ENCODE data around the gene PRKCD.

Gene PRKCD

DNA sequence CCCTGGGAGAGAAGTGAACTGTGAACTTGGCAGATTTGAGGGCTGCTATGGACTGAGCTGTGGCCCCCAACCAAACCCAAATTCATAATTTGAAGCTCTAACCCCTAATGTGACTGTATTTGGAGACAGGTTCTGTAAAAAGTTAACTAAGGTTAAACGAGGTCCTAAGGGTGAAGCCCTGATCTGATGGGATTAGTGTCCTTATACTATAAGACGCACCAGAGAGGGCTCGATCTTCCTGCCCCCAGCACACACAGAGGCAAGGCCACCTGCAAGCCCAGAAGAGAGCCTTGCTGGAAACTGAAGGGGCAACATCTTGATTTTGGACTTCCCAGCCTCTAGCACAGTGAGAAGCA, 60.8 kb downstream of the PRKCD start:
- no peak for DNase-seq

DNA sequence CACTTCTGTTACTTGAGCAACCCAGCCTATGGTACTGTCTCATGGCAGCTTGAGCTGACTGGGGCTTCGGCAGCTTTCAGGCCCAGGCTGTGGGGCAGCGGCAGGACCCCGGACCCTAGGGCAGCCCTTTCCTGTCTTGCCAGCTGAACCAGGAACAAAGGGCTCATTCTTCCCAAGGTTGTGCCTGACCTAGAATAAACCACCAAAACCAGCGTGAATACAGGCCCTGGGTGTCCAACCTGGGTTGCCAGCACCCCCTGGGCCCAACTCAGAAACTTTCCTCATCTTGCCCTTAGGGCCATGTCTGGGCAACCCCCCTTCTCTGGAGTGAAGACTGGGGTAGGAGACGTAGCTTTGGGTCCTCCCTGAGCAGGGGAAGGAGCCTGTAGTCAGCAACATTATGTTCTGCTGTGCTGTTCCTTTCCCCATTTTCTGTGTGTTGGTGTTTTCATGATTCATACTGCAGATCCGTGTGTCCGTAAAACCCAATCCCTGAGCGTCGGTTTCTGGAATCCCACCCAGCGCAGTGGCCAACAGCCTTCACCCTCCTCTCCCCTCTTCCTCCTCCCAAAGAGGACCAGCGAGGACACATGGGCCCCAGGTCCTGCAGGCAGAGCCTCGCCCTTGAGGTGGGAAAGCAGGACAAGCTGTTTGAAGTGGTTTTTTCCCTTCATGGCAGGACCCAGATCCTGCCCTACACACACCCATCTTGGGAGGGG, 61.3 kb downstream of the PRKCD start:
- DNase-seq, result no peak

DNA sequence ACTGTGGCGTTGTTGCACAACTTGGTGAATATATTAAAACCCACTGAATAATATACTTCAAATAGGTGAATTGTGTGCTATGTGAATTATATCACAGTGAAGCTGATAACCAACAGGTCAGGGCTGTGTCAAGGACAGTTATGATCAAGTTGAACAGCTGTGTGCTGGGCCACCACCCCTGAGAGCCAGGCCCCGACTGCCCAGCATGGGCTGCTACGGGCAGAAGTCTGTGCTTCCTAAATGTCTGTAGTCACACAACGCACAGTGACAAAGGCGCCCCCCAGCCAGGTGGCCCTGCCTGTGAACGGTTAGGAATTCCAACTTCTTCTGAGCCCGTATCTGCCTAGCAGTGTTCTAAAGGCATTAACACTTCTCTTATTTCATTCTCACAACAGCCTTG, 62.0 kb downstream of the PRKCD start:
- DNase-seq, result no peak

DNA sequence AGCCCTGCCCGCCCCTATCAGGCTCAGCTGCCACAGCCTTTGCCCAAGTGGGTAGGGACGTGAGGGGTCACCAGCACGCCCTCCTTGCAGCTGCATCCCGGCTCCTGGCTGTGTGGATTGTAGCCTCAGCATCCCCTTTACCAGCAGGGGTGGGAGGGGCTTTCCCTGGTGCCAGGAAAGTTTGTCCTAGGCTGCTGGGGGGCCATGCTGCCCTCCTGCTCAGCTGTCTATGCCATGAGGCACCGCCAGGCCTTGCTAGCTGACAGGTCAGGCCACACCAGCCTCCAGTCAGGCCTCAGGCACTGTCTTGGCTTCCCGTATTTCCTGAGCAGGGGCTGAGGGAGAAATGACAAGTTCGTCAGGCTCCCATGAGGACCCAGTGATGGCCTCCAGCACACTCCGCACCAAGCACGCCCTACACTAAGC, 62.5 kb downstream of the PRKCD start:
- no peak for DNase-seq

DNA sequence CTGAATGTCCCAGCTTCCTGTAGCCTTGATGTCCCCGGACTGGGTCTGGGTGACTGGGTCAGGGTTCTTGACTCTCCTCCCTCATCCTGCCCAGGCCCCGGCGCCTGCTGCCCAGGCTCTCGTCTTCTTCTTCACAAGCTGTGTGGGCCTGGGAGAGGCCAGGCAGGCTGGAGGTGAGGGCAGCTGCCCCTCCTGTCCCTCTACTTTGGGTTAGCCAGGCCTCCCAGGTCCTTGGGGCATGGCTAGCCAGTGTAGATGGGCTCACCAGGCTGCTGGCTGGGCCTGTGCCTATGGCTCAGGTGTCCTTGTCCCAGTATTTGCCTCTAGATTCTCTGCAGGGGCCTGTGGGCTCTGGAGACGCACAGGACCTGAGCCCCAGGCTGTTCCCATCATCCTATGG, 63.0 kb downstream of the PRKCD start:
- DNase-seq, result no peak

DNA sequence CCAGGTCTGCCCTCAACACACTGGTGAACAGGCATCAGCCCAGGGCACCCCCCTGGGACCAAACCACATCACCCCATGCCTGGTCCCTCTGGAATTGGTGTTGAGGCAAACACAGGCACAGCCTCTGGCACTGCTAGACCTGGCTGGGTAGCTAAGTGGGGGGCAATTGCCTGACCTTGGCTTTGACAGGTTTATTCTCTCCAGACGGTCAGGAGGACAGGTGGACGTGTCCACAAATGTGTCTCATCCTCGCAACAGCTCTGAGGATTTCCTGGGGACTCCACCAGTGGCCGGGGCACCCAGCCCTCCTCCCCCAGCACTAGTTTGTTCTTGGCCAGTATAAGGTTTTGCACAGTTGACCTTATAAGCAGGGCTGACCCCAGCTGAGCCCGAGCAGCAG, 63.5 kb downstream of the PRKCD start:
- no peak for DNase-seq

DNA sequence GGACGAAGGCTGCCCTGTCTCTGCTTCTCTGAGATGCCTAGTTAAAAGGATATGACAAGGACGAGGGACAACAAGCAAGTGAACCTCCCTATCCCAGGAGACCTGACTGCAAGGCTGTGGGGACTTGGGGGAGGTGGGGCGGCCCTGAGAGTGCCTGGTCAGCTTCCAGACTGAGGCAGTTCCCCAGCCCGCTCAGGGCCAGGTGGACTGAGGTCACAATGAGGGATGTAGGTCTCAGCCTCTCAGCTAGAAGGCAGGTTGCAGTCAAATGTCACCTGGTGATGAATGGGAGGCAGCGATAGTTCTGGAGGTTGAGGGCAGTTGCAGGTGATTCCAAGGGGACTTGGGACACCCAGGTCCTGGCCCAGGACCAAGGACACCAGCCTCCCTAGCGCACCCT, 64.2 kb downstream of the PRKCD start:
- no peak for DNase-seq

DNA sequence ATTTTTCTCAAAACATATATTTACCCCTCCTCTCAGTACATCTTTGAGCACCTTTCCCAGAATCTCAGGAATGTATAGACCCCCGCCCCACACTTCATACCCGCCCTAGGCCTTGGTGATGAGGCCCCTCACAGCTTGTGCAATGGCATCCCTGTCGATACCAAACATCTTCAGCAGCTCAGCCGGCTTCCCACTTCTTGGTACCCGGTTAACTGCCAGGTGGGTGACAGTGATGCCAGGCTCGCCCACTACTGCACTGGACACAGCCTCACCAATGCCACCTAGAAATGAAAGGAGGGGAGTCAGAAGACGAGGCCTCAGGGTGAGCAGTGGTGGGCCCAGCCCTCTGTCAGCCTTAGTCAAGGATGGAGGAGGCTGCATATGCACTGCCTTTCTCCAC, 64.6 kb downstream of the PRKCD start:
- no peak for DNase-seq

DNA sequence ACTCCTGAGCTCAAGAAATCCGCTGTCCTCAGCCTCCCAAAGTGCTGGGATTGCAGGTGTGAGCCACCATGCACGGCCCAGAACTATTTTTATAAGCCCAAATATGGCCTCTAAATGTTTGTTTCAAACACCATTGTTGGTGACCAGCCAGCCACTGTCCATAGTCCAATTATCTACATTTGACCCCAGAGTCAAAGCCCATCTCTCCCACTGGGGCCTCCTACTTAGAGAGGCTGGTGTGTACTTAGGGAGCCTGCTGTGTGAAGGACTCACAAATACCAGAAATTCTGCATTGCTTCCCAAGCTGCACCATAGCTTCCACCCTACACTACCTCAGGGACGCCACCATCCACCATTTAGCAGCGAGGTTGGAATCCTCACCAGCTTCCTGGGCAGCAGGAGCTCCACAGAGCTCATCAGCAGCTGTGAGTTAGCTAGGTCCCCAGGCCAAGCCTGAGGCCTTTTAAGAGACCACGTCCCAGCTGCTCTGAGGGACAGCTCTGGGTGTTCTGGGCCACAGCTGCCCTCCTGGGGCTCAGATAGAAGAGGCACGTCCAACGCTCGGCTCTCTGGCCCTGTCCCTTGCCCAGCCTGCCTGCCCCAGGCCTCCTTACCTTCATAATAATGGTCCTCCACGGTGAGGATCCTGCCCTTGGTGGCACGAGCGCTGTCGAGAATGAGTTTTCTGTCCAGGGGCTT, 65.3 kb downstream of the PRKCD start:
- DNase-seq, result no peak

DNA sequence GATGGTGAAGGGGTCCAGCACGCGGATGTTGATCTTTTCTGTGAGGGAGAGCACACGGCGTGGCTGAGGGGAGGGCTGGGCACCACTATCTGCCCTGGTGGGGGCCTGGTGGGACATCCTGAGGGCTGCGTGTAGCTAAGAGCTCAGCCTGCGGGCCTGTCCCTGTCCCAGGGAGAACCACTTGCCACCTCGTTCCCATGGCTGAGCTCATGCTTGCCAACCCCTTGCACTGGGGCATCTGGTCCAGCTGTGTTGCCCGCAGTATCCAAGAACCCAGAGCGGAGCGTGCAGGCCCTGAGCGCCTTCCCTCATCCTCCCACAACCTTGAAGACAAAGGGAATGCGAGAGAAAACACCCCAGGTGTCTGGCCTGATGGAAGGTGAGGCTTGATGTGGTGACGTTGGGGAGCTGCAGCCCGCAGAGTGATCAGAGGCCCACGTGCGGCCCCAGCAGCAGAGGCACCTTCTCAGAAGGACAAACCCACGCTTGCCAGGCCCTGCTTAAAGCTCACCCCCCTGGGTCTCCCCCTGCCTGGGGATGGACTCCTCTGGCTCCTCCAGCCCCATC, 65.9 kb downstream of the PRKCD start:
- no peak for DNase-seq

DNA sequence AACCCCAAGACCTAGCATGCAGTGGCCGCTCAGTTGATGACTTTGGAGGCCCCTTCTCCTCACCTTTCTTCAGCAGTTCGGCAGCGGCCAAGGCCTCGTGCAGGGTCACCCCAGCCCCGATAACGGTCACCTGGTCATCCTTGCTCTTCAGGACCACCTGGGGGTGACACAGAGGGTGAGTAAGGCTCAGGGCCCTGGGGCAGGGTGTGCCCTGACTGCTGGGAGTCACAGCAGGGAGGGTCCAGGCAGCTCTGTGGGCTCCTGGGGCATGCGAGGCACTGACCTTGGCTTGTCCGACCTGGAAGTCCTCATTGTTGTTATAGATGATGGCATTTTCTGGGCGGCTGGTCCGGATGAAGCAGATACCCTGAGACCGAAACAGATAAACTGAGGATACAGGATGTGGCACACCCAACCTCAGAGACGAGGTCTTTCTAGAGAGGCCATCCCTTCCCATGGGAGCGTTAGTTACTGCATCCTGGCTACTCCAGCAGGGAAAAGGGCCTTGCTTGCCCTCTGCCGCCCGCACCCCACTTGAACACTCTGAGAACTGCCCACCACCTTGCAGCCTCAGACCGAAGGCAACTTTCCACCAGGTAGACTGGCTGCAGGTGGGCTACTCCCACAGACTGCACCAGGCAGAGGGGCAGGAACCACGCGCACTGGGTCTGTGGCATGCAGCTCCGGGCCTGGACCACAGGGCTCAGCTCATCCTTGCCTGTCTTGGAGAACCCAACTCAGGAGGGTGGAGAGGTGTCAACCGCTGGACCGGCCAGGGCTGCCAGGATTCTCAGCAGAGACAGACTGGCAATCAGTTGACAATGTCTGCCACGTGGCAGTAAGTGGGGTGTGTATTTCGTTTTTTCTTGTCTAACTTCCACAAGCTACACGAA, 67.2 kb downstream of the PRKCD start:
- no peak for DNase-seq

DNA sequence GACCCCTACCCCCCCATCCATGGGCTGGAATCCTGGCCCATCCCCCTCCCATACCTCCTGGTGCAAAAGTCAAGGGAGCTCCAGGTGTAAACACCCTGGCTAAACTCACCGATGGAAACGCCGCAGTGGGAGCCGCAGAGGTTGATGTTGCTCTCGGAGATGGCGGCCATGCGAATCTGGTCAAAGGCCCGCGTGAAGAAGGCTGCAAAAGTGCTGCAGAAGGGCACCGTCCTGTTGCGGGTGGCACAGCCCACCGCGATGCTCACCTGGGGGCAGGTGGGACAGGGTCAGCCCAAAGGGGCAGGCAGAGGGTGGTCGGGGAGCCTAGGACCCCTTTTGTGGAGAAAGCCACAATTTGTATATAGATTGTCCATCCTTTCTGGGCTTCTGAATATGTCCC, 68.2 kb downstream of the PRKCD start:
- no peak for DNase-seq

DNA sequence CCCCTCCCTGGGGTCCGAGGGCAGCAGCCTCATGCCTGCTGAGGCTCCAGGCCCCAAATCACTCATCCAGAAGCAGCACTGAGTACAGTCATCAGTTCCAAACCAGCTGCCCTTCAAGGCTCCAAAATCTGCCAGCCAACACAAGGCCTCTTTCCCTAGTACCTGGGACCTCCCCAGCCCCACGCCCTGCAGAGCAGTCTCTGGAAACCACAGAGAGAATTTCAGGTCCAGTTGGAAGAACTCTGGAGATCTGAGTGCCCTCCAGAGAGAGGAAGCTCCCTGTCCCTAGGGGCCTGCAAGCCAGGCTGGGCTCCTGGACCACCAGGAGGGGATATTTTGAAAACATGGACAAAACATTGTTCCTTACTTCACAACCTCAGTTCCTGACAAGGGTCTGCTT, 68.6 kb downstream of the PRKCD start:
- DNase-seq, result no peak

DNA sequence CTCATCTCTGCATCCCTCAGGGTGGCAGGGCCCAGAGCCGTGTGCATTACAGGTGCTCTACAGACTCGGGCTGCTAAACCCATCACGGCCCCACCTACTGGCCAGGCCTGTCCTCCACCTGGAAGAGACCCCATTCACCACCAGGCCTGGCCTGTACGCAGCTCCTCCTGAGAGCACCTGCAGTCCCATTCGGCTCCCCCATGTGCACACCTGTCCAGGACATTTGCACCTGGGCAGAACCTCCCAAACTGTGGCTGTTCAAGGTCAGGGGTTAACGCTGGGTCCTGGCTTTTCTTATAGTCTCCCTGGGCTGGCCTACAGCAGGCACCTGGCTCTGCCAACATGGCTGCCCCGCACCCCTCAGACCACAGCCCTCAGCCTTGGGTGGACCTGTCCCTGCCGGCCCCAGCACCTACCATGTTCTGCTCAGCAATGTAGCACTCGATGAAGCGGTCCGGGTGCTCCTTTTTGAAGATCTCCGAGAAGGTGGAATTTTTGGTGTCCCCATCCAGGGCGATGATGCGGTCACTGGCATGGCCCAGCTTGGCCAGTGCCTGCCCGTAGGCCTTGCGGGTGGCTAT, 69.1 kb downstream of the PRKCD start:
- no peak for DNase-seq

DNA sequence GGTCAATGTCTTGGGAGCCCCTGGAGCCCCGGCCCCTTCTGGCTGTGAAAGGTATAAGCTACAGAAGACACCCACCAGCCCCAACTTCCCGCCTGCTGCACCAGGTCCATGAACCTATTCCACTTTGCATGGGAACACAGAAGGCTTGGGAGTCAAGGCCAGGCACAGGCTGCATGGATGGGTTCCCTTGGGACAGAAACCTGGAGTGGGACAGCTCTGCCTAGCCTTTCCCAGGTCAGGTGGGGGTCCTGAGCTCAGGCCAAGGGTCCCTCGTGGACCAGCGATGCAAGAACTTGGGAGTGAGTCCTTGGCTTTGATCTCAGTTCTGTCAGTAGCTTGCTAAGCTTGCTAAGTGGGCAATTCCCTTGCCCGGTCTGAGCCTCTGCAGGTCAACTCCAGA, 69.8 kb downstream of the PRKCD start:
- no peak for DNase-seq

DNA sequence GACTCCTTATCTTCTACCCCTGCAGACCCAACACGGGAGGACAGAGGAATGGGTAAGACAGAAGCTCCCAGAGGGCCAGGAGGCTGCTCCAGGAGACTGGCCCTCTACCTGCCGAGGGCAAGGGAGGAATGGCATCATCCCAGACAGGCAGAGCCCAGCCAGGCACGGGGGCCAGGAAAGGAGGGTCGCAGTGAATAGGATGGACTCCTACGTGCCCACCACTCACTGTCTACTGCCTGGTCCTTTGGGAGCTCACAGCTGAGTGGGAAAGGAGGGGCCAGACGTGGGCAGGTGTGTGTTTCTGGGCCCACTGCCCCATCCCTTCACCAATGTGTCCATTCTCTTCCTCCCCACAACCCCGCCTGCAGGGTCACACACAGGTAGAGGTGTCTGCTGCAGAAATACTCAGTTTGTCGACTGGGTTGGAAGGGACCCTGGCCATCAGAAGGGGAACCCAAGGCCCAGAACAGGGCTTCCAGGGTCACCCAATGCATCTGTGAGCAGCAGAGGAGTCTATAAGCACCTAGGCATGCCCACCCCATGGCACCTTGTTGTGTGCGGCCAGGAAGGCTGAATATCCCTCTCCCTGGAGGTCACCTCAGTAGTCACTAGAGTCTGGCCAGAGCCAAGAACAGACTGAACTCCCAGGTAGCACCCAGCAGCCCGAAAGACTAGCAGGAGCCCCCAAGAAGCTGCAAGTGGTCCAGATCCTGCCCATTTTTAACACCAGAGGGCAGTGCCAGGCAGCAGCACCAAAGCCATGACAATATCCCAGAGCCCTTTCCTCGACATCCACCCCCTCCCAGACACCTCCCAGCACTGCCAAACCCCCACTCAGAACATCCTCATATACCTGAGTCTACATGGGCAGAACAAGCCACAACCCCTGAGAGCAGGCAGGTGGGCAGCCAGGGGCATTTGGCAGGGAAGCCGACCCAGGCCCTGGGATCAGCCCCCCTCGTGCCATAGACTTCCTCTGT, 70.8 kb downstream of the PRKCD start:
- DNase-seq, result no peak

DNA sequence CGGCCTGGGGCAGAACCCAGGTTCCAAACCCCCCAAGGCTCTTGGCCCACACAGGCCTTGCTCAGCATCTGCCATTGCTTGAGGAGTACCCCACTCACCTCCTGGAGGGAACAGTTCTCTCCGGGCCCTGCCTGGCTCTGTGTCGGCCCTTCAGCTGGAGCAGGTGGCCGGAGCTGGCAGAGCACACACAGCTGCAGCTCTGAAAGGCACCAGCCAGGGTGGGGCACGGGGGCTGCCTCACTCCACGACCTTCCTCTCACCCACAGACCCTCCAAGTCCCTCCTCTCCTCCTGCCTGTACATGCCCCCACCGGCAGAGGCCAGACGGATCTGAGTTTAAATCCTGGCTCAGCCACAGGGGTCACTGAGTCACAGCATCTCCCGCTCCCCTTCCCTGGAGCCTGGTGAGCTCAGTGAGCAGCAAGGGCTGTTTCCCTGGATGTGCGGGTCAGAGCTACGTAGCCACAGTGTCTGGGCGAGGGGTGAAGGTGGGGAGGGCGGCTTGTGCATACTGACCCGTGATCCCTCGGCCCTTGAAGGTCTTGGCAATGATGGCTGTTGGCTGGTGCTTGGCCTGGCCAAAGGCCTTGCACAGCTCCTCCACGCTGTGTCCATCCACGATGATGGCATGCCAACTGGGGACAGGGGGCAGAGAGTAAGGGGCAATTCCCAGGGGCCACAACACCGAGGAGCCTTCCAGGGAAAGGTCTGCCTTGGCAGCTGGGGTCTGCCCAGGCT, 71.8 kb downstream of the PRKCD start:
- no peak for DNase-seq

DNA sequence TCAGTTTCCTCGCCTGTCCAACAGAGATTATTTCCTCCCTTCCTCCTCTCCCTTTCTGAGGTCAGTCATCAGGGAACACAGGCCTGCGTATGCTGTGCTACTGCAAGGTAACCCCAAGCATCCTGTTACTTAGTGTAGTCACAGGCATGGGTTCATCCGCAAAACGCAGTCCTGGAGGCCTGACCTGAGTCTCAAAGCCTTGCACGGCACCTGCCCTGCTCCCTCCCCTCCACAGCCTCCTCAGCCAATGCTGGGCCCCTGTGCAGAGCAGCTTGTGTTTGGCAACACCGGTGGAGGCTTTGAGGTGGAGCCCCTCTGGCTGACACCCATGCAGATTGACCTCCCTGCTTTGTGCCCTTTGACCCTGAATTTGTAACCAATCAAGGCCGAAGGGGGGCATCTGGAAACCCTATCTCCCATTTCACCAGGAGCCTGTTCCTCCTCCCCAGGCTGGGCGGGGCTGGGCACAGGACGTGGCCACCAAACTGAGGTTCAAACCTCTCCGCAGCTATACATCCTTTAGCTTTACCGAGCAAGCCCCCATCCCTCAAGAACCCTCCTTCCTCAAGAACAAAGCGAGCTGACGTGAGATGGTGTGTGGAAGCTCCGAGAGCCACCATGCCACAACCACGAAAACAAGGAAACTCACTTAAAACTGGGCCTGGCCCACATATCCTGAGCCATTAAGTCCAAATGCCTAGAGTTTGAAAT, 73.3 kb downstream of the PRKCD start:
- DNase-seq, result no peak

DNA sequence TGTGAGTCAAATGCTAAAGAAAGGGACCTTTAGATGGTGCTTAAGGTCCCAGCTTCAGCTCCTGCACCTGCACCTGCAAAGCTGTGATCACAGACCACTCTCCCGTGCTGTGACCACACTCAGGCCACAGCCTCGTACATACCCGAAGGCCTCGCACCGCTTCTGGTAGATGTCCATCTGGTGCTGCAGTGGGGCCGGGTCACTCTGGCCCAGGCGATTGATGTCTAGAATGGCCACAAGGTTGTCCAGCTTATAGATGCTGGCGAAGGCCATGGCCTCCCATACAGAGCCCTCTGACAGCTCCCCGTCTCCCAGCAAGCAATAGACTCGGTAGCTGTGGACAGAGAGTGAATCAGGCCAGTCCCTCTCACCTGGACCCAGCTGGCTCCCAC, 73.8 kb downstream of the PRKCD start:
- no peak for DNase-seq

DNA sequence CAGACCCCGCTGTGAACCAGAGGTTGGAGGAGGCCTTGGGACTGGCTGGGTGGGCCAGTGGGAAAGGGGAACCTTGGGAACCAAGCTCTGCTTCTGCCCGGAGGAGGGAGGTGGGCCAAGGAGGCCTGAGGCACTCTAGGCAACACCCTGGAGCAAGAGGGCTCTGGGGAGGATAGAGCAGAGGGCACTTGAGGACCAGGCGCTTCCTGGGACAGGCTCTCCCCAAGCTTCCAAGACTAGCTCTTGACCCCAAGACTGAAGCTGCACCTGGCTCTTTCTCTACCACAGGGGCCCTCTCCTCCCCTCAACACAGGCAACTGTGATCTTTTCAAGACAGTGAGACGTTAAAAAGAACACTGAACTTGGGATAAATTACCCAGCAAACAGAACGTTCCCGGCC, 74.5 kb downstream of the PRKCD start:
- no peak for DNase-seq

All from stimulated activated CD4-positive, alpha-beta T cell treated with anti-CD3 and anti-CD28 coated beads, Interleukin-4, amount 100 ng/mL, for 1 hour (primary cell).